HEK293 (cell line): ENCODE measurements around the gene CEP104.

ENCODE experiments used
- MZF1 ChIP-seq: fragments of 450-650 bp; formaldehyde crosslinking; IDR thresholded peaks from 2 replicates; pipeline ENCODE4 v1.5.1; 2017; ENCODE audit warnings: missing biosample characterization, missing genetic modification characterization, borderline replicate concordance
- SALL2 ChIP-seq: fragments of 450-650 bp; formaldehyde crosslinking; IDR thresholded peaks from 2 replicates; pipeline ENCODE4 v1.5.0; 2017; ENCODE audit warnings: missing biosample characterization, mild to moderate bottlenecking, missing genetic modification characterization, borderline replicate concordance
- SP2 ChIP-seq: fragments of 450-650 bp; formaldehyde crosslinking; IDR thresholded peaks from 2 replicates; pipeline ENCODE4 v1.5.1; 2016; ENCODE audit warnings: missing biosample characterization, missing genetic modification characterization
- YY1 ChIP-seq: fragments of 450-650 bp; formaldehyde crosslinking; IDR thresholded peaks from 2 replicates; pipeline ENCODE4 v1.5.1; 2018; ENCODE audit warnings: missing biosample characterization, missing genetic modification characterization
- ZNF121 ChIP-seq: fragments of 450-650 bp; formaldehyde crosslinking; IDR thresholded peaks from 2 replicates; pipeline ENCODE4 v1.5.1; 2016; ENCODE audit warnings: missing biosample characterization, missing genetic modification characterization
- ZNF146 ChIP-seq: fragments of 450-650 bp; formaldehyde crosslinking; IDR thresholded peaks from 2 replicates; pipeline ENCODE4 v1.5.1; 2016; ENCODE audit warnings: missing biosample characterization, missing genetic modification characterization
- ZNF175 ChIP-seq: fragments of 450-650 bp; formaldehyde crosslinking; IDR thresholded peaks from 2 replicates; pipeline ENCODE4 v1.5.1; 2016; ENCODE audit warnings: missing biosample characterization, missing genetic modification characterization
- ZNF449 ChIP-seq: fragments of 450-650 bp; formaldehyde crosslinking; IDR thresholded peaks from 2 replicates; pipeline ENCODE4 v1.5.1; 2017; ENCODE audit warnings: missing biosample characterization, mild to moderate bottlenecking, missing genetic modification characterization, moderate library complexity
- ZNF580 ChIP-seq: fragments of 450-650 bp; formaldehyde crosslinking; IDR thresholded peaks from 2 replicates; pipeline ENCODE4 v1.5.1; 2016; ENCODE audit warnings: missing biosample characterization, missing genetic modification characterization
- ZNF785 ChIP-seq: fragments of 450-650 bp; formaldehyde crosslinking; IDR thresholded peaks from 2 replicates; pipeline ENCODE4 v1.5.1; 2016; ENCODE audit warnings: missing biosample characterization, missing genetic modification characterization
- ZSCAN18 ChIP-seq: fragments of 450-650 bp; formaldehyde crosslinking; IDR thresholded peaks from 2 replicates; pipeline ENCODE4 v1.5.1; 2016; ENCODE audit warnings: missing biosample characterization, missing genetic modification characterization
- TF ChIP-seq, protein P1 (sequence below): fragments of 450-650 bp; formaldehyde crosslinking; IDR thresholded peaks from 2 replicates; pipeline ENCODE4 v1.5.1; 2016; ENCODE audit warnings: missing biosample characterization, missing genetic modification characterization
- TF ChIP-seq, protein P2 (sequence below): fragments of 450-650 bp; formaldehyde crosslinking; IDR thresholded peaks from 2 replicates; pipeline ENCODE4 v1.5.1; 2016; ENCODE audit warnings: missing biosample characterization, missing genetic modification characterization, low read depth
- TF ChIP-seq, protein P3 (sequence below): sonication (generic); formaldehyde crosslinking; IDR thresholded peaks from 2 replicates; pipeline ENCODE4 v1.8.1; 2022; ENCODE audit warnings: mild to moderate bottlenecking, moderate library complexity, missing genetic modification reagents

GRCh38 chr1:3905266-3905952 lies 48.4 kb upstream of the CEP104 start:
- no peak for TF ChIP-seq YY1 (tag by site-specific recombination)
- no peak for TF ChIP-seq MZF1
- TF ChIP-seq, protein P1, sequence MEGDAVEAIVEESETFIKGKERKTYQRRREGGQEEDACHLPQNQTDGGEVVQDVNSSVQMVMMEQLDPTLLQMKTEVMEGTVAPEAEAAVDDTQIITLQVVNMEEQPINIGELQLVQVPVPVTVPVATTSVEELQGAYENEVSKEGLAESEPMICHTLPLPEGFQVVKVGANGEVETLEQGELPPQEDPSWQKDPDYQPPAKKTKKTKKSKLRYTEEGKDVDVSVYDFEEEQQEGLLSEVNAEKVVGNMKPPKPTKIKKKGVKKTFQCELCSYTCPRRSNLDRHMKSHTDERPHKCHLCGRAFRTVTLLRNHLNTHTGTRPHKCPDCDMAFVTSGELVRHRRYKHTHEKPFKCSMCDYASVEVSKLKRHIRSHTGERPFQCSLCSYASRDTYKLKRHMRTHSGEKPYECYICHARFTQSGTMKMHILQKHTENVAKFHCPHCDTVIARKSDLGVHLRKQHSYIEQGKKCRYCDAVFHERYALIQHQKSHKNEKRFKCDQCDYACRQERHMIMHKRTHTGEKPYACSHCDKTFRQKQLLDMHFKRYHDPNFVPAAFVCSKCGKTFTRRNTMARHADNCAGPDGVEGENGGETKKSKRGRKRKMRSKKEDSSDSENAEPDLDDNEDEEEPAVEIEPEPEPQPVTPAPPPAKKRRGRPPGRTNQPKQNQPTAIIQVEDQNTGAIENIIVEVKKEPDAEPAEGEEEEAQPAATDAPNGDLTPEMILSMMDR (tag by site-specific recombination): no peak
- TF ChIP-seq SP2 (tag by site-specific recombination): no peak
- no peak for TF ChIP-seq ZNF146 (tag by site-specific recombination)
- TF ChIP-seq ZNF580: no peak
- TF ChIP-seq, protein P2, sequence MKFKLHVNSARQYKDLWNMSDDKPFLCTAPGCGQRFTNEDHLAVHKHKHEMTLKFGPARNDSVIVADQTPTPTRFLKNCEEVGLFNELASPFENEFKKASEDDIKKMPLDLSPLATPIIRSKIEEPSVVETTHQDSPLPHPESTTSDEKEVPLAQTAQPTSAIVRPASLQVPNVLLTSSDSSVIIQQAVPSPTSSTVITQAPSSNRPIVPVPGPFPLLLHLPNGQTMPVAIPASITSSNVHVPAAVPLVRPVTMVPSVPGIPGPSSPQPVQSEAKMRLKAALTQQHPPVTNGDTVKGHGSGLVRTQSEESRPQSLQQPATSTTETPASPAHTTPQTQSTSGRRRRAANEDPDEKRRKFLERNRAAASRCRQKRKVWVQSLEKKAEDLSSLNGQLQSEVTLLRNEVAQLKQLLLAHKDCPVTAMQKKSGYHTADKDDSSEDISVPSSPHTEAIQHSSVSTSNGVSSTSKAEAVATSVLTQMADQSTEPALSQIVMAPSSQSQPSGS (tag by site-specific recombination): no peak
- TF ChIP-seq ZNF121: no peak
- no peak for TF ChIP-seq SALL2 (tag by site-specific recombination)
- TF ChIP-seq, protein P3, sequence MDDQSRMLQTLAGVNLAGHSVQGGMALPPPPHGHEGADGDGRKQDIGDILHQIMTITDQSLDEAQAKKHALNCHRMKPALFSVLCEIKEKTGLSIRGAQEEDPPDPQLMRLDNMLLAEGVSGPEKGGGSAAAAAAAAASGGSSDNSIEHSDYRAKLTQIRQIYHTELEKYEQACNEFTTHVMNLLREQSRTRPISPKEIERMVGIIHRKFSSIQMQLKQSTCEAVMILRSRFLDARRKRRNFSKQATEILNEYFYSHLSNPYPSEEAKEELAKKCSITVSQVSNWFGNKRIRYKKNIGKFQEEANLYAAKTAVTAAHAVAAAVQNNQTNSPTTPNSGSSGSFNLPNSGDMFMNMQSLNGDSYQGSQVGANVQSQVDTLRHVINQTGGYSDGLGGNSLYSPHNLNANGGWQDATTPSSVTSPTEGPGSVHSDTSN (CRISPR knock-in tag): no peak
- TF ChIP-seq ZNF785: no peak
- no peak for TF ChIP-seq ZNF175 (tag by site-specific recombination)
- TF ChIP-seq ZSCAN18: no peak
- no peak for TF ChIP-seq ZNF449 (tag by site-specific recombination)
